GM12874 (cell line): ENCODE data around the gene MAZ.

Experiments used
- TF ChIP-seq, protein P1 (sequence below): IDR thresholded peaks from 2 replicates; pipeline ENCODE4 v1.5.1; 2011; ENCODE audit warnings: low read depth, mild to moderate bottlenecking, control low read depth, low read length, moderate library complexity; ENCODE audit not compliant: insufficient read depth

The MAZ gene

DNA sequence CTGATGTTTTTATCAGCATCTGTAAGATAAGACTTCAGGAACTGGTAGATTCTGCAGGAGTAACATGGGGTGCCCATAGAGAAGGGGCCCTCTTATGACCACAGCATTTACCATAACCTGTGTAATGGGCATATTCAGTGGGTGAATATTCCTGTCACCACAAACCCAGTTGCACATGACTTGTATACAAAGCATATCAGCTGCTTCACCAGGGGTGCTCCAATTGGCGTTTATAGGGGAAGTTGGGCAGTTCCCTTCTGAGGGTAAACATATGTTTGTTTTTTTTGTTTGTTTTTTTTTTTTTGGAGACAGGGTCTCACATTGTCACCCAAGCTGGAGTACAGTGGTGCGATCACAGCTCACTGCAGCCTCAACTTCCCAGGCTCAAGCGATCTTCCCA lies 39.8 kb upstream of the MAZ start:
- TF ChIP-seq, protein P1, sequence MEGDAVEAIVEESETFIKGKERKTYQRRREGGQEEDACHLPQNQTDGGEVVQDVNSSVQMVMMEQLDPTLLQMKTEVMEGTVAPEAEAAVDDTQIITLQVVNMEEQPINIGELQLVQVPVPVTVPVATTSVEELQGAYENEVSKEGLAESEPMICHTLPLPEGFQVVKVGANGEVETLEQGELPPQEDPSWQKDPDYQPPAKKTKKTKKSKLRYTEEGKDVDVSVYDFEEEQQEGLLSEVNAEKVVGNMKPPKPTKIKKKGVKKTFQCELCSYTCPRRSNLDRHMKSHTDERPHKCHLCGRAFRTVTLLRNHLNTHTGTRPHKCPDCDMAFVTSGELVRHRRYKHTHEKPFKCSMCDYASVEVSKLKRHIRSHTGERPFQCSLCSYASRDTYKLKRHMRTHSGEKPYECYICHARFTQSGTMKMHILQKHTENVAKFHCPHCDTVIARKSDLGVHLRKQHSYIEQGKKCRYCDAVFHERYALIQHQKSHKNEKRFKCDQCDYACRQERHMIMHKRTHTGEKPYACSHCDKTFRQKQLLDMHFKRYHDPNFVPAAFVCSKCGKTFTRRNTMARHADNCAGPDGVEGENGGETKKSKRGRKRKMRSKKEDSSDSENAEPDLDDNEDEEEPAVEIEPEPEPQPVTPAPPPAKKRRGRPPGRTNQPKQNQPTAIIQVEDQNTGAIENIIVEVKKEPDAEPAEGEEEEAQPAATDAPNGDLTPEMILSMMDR = no peak

DNA sequence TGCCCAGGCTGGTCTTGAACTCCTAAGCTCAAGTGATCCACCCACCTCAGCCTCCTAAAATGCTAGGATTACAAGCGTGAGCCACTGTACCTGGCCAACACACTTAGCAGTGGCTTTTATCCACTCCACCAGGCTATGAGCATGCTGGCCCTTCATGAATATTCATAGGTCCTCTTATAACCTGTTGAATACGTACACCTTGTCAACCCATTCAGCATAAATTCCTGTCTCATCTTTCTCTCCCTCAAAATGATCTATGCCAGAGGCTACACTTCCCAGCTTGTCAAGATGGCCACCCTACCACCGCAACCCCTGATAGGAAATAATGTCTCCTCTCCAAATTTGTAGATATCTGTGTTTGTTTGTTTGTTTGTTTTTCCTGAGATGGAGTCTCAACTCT lies 39.3 kb upstream of the MAZ start:
- TF ChIP-seq, protein P1 = no peak

DNA sequence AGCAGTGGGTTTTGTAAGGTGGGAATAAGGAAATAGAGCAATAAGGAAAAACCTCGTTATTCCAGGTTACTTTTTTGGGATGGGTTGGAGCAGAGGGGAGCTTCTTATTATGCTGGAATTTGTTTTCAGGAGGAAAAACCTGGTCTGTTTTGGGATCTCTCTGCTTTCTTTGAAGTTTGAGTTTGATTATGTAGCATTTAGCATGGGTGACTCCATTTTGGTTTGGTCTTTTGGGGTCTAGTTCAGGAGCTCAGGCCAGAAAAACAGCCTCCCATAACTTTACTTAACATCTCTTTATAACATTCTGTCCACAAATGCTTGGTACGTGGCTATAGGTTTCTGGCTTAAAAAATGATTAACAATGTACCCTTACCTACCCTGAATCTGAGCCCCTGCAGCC lies 36.8 kb upstream of the MAZ start:
- TF ChIP-seq, protein P1 = no peak

DNA sequence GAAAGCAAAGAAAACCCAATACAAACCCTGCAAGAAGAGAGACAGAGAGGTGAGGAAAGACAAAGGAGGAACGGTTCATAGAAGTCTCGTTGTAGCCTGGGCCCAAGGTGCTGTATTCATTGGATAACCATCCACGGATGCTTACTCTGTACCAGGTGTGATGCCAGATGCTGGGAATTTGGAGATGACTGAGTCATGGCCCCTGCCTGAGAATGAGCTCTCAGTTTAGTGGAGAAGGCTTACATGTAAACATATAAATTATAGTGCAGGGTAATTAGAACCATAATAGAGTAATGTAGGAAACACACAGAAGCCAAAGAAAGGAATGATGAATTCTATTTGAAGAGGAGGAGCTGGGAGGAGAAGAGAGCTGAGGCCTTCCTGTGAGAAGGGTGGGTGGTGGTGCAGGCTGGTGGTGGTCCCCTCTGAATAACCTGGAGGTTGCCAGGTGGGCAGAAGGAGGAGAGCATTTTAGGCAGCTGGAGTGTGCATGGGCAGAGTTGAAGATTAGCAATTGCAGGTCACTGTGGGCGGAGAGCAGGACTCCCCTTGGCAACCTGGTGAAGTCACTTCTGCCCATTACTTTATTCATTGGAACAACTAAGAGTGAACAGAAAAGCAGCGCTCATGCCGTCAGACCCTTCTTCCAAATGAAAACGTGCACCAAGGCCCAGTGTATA lies 35.9 kb upstream of the MAZ start:
- TF ChIP-seq, protein P1 = no peak

DNA sequence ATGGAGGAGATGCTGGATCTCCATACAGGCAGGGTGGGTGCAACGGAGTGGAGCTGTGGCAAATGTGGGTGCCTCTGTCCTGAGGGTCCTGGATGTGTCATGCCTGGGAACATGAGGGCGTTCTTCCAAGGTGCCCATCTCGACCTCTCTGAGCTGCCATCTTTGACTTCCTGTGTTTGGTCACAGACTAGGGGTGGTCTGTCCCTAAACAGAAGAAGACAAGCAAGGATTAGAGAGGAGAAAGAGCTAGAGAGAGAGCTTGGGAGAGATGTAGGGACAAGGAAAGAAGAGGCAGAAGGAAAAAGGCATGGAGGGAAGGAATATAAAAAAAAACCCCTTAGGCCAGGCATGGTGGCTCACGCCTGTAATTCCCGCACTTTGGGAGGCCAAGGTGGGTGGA lies 31.6 kb upstream of the MAZ start:
- TF ChIP-seq, protein P1 = no peak

DNA sequence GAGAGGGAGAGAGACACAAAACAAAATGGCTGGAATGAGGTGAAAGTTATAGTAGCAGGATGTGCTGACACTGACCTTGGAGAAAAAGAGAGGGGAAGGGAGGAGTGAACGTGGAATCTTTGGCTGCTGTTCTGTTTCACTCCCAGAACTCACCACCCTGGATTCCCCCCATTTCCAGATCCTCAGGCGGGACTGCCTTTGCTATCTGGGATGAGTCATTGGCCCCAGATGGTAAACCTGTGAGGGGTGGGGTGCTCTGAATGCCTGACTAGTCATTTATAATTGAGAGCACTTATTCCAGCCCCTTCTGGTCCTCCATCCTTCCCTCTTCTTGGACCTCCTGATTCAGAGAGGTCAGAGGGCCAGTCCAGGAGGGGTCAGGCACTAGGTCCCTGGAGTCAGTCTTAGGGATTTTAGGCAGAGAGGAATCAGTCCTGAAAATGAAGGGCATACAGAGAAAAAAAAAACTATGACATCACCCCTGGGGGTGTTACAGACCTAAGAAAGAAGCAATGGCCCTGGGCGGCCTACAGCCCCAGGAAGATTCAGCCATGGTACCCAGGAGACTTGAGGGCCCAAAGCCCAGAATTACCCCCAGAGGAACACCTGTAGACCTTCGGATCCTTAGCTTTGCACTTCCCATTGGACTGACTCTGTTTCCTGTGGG lies 30.5 kb upstream of the MAZ start:
- TF ChIP-seq, protein P1 = no peak

DNA sequence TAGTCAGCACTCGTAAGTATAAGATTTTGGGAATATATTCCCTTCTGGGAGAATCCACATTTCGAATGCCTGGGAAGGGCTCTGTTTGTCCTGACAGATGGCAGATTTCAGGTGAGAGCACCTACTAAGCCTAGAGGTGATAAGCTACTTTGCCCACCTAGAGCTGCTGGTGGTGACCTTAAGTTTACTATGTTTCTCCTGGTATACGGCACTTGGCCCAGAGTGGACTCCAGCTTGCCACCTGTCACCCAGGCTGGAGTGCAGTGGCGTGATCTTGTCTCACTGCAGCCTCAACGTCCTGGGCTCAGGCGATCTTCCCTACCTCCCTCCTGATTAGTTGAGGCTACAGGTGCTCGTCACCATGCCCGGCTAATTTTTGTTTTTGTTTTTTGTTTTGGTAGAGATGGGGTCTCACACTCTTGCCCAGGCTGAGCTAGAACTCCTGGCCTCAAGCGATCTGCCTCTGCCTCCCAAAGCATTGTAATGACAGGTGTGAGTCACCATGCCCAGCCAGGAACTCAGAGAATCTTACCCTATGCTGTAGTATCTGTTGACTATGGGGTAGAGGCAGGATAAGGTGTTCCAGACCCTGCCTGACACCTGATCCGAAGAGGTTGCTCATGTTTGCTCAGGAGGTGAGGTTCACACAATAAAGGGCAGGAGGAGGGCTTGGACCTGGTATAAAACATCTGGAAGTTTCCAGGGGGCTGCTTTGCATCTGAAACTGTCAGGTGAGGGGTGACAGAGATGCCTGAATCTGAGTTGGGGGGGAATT lies 28.6 kb upstream of the MAZ start, which contains the start of gene ZG16:
Gene ZG16, plus strand, starts transcription at position 681 of the 775 bp plus-strand sequence. CDS start 1,011 bp downstream, outside the sequence.
- TF ChIP-seq, protein P1 = no peak
